GM23338 (cell line): ENCODE data around the gene ZNF775. TPM values are rescaled to one million over a fixed set of nuclear protein-coding genes. Genes with fewer than 3 reads are reported as not detected.

Experiments
- ATAC-seq: fragments of 200-7000 bp; cut with Tn5 transposase; 3 replicates; pipeline ENCODE4 v1.9.1; 2020
- DNase-seq: peaks from one replicate; pipeline ENCODE4 v3.0.0-alpha.2; 2015; ENCODE audit warnings: low spot score
- H2AFZ ChIP-seq: fragments of 200-600 bp; sonication (generic); 2 replicates; pipeline ENCODE4 v1.8.0; 2016; ENCODE audit warnings: antibody characterized with exemption, mild to moderate bottlenecking, moderate library complexity
- H3F3A ChIP-seq: fragments of 200-600 bp; sonication (generic); replicated peaks from 2 replicates; pipeline ENCODE4 v1.8.0; 2017; ENCODE audit warnings: antibody characterized with exemption, mixed run types, low read depth
- H3K27ac ChIP-seq: fragments of 200-600 bp; sonication (generic); 2 replicates; pipeline ENCODE4 v1.6.1; 2016; ENCODE audit warnings: low read depth
- H3K27me3 ChIP-seq: fragments of 200-600 bp; sonication (generic); 2 replicates; pipeline ENCODE4 v1.8.0; 2016; ENCODE audit warnings: mild to moderate bottlenecking, mixed run types, moderate library complexity; ENCODE audit not compliant: insufficient read depth
- H3K36me3 ChIP-seq: fragments of 200-600 bp; sonication (generic); 2 replicates; pipeline ENCODE4 v1.8.0; 2016; ENCODE audit warnings: mild to moderate bottlenecking; ENCODE audit not compliant: insufficient read depth
- H3K4me1 ChIP-seq: fragments of 200-600 bp; sonication (generic); 2 replicates; pipeline ENCODE4 v1.8.0; 2016; ENCODE audit warnings: mild to moderate bottlenecking, moderate library complexity; ENCODE audit not compliant: insufficient read depth
- H3K4me2 ChIP-seq: fragments of 200-600 bp; sonication (generic); 2 replicates; pipeline ENCODE4 v1.7.1; 2017; ENCODE audit warnings: mixed run types
- H3K4me3 ChIP-seq: fragments of 200-600 bp; sonication (generic); 2 replicates; pipeline ENCODE4 v1.6.1; 2016; ENCODE audit warnings: mixed run types
- H3K79me2 ChIP-seq: fragments of 200-600 bp; sonication (generic); replicated peaks from 2 replicates; pipeline ENCODE4 v1.8.0; 2017; ENCODE audit warnings: mild to moderate bottlenecking; ENCODE audit not compliant: insufficient read depth
- H3K9me2 ChIP-seq: fragments of 200-600 bp; sonication (generic); 2 replicates; pipeline ENCODE4 v1.8.0; 2017; ENCODE audit not compliant: insufficient read depth
- H4K20me1 ChIP-seq: fragments of 200-600 bp; sonication (generic); replicated peaks from 2 replicates; pipeline ENCODE4 v1.8.0; 2017; ENCODE audit warnings: mild to moderate bottlenecking; ENCODE audit not compliant: insufficient read depth
- H3K27ac Mint-ChIP-seq: 2 replicates; pipeline ENCODE4 v1.8.0; 2020; ENCODE audit warnings: inconsistent platforms, mild to moderate bottlenecking, moderate library complexity, mixed read lengths
- H3K27me3 Mint-ChIP-seq: 3 replicates; pipeline ENCODE4 v1.8.0; 2022; ENCODE audit warnings: low read depth, mild to moderate bottlenecking, moderate library complexity, mixed read lengths, inconsistent platforms; ENCODE audit not compliant: insufficient read depth, poor library complexity
- H3K36me3 Mint-ChIP-seq: 3 replicates; pipeline ENCODE4 v1.8.0; 2021; ENCODE audit warnings: low read depth, mild to moderate bottlenecking, inconsistent platforms, moderate library complexity, mixed read lengths
- H3K4me1 Mint-ChIP-seq: 3 replicates; pipeline ENCODE4 v1.8.0; 2020; ENCODE audit warnings: mild to moderate bottlenecking, inconsistent platforms, mixed read lengths
- H3K4me3 Mint-ChIP-seq: 3 replicates; pipeline ENCODE4 v1.8.0; 2021; ENCODE audit warnings: moderate library complexity, mild to moderate bottlenecking, inconsistent platforms, mixed read lengths
- H3K9me3 Mint-ChIP-seq: 3 replicates; pipeline ENCODE4 v1.8.0; 2020; ENCODE audit warnings: moderate library complexity, mild to moderate bottlenecking, inconsistent platforms, mixed read lengths
- EZH2phosphoT487 ChIP-seq: fragments of 200-600 bp; sonication (generic); IDR thresholded peaks from one replicate; pipeline ENCODE4 v1.8.1; 2018; ENCODE audit warnings: antibody characterized with exemption; ENCODE audit not compliant: unreplicated experiment
- JUNB ChIP-seq: IDR thresholded peaks from one replicate; pipeline ENCODE4 v1.6.1; 2016; ENCODE audit warnings: antibody characterized with exemption; ENCODE audit not compliant: unreplicated experiment
- NANOG ChIP-seq: IDR thresholded peaks from 2 replicates; pipeline ENCODE4 v1.6.1; 2016; ENCODE audit warnings: antibody characterized with exemption, borderline replicate concordance
- POLR2AphosphoS5 ChIP-seq: IDR thresholded peaks from 2 replicates; pipeline ENCODE4 v1.6.1; 2016; ENCODE audit warnings: antibody characterized with exemption, low read depth
- ZNF331 ChIP-seq: fragments of 250-450 bp; sonication (Bioruptor Pico); IDR thresholded peaks from 2 replicates; pipeline ENCODE4 v1.5.0; 2020; ENCODE audit warnings: low read depth, mild to moderate bottlenecking, moderate library complexity
- polyA plus RNA-seq: library from polyadenylated mRNA; unstranded; fragments of >200 nt; fragmentation: Nextera tagmentation; extraction: Ambion mirVana; gene quantifications from 2 replicates; pipeline ENCODE4 v1.2.1, GENCODE V29; 2016
- total RNA-seq: library from RNA; depleted of rRNA; stranded (reverse); fragments of >200 nt; shearing (Covaris generic); gene quantifications from 2 replicates; pipeline ENCODE4 v1.2.3, GENCODE V29; 2014
- TF ChIP-seq, protein P1 (sequence below): fragments of 250-450 bp; sonication (Bioruptor Pico); IDR thresholded peaks from 2 replicates; pipeline ENCODE4 v1.5.0; 2020; ENCODE audit warnings: mild to moderate bottlenecking, moderate library complexity
- TF ChIP-seq, protein P2 (sequence below): IDR thresholded peaks from 2 replicates; pipeline ENCODE4 v1.6.1; 2016; ENCODE audit warnings: antibody characterized with exemption

The ZNF775 gene
- total and polyA plus RNA-seq, 2 experiments from 2014 or later, result 4.5 to 38.2 TPM

DNA sequence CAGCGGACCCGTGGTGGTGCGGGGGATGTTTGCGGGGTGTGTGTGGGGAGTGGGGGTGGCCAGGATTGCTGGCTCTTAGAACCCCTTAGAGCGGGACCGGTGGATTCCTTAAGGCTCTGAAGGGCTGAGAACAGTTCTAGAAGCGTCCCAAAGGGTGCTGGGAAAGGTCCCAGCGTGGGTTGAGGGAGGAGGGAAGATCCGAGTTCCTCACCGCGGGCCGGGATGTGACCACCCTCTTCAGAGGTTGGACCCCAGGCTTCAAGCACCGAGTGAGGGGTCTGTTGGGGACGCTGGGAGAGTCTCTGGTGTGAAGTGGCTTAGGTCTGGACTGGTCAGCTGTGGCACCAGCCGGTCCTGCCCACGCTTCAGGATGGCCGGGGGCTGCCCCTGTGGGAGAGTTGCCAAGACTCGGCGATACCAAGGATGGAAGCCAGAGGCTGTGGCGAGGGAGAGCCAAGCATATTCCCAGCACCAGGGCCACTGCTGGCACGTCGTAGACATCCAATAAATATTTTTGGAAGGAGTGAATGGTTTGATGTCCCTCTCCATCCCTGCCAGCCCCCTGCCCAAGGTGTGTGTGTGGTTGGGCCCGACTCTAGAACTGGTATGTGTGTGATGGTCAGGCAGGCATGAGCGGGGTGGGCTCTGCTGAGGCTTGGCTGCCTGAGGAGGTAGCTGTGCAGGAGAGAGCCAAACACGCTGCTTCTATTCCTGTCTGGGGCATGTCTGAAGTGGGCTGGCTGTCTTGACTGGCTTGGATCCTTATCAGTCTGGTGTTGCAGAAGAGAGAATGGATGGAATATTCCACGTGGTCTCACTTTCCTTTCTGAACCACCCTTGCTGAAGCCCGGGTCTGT is 19.2 kb downstream of the ZNF775 start (continued):
- TF ChIP-seq, protein P1, sequence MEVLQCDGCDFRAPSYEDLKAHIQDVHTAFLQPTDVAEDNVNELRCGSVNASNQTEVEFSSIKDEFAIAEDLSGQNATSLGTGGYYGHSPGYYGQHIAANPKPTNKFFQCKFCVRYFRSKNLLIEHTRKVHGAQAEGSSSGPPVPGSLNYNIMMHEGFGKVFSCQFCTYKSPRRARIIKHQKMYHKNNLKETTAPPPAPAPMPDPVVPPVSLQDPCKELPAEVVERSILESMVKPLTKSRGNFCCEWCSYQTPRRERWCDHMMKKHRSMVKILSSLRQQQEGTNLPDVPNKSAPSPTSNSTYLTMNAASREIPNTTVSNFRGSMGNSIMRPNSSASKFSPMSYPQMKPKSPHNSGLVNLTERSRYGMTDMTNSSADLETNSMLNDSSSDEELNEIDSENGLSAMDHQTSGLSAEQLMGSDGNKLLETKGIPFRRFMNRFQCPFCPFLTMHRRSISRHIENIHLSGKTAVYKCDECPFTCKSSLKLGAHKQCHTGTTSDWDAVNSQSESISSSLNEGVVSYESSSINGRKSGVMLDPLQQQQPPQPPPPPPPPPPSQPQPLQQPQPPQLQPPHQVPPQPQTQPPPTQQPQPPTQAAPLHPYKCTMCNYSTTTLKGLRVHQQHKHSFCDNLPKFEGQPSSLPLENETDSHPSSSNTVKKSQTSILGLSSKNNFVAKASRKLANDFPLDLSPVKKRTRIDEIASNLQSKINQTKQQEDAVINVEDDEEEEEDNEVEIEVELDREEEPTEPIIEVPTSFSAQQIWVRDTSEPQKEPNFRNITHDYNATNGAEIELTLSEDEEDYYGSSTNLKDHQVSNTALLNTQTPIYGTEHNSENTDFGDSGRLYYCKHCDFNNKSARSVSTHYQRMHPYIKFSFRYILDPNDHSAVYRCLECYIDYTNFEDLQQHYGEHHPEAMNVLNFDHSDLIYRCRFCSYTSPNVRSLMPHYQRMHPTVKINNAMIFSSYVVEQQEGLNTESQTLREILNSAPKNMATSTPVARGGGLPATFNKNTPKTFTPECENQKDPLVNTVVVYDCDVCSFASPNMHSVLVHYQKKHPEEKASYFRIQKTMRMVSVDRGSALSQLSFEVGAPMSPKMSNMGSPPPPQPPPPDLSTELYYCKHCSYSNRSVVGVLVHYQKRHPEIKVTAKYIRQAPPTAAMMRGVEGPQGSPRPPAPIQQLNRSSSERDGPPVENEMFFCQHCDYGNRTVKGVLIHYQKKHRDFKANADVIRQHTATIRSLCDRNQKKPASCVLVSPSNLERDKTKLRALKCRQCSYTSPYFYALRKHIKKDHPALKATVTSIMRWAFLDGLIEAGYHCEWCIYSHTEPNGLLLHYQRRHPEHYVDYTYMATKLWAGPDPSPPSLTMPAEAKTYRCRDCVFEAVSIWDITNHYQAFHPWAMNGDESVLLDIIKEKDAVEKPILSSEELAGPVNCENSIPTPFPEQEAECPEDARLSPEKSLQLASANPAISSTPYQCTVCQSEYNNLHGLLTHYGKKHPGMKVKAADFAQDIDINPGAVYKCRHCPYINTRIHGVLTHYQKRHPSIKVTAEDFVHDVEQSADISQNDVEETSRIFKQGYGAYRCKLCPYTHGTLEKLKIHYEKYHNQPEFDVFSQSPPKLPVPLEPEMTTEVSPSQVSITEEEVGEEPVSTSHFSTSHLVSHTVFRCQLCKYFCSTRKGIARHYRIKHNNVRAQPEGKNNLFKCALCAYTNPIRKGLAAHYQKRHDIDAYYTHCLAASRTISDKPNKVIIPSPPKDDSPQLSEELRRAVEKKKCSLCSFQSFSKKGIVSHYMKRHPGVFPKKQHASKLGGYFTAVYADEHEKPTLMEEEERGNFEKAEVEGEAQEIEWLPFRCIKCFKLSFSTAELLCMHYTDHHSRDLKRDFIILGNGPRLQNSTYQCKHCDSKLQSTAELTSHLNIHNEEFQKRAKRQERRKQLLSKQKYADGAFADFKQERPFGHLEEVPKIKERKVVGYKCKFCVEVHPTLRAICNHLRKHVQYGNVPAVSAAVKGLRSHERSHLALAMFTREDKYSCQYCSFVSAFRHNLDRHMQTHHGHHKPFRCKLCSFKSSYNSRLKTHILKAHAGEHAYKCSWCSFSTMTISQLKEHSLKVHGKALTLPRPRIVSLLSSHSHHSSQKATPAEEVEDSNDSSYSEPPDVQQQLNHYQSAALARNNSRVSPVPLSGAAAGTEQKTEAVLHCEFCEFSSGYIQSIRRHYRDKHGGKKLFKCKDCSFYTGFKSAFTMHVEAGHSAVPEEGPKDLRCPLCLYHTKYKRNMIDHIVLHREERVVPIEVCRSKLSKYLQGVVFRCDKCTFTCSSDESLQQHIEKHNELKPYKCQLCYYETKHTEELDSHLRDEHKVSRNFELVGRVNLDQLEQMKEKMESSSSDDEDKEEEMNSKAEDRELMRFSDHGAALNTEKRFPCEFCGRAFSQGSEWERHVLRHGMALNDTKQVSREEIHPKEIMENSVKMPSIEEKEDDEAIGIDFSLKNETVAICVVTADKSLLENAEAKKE, result no peak
- TF ChIP-seq JUNB, result no peak
- TF ChIP-seq NANOG, result no peak

DNA sequence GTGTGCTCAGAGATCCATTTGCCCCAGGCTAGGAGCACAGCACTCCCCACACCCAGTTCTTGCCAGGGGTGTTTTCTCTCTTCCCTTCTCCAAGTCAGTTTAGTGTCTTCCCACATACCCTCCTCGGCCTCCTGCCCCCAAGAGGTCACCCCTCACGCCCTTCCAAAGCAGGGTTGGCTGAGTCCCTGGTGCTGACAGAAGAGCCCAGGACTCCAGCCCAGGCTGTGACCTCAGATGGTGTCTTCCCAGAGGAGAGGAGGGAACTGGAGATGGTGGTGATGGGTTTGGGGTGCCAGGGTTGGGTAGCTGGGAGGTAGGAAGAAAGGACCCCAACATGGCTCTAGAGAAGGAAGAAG is 19.8 kb downstream of the ZNF775 start:
- H3K4me3 Mint-ChIP-seq, result no peak overlapping the region
- peaks cover 77% of the 10 kb centered on the region for H3K4me1 Mint-ChIP-seq
- no peaks in the 10 kb centered on the region for H3K9me2 ChIP-seq
- no peak overlapping the region for H3K4me3 ChIP-seq
- H3K27me3 Mint-ChIP-seq, result peaks cover 19% of the 10 kb centered on the region
- no peak overlapping the region for H2AFZ ChIP-seq
- no peak for ATAC-seq
- H3K27ac Mint-ChIP-seq, result peak overlapping the region; percentile 99
- peaks cover 40% of the 10 kb centered on the region for H3K36me3 Mint-ChIP-seq
- H3K4me2 ChIP-seq, result 0 out of 2 replicates have a peak overlapping the region, but pooled peaks have one; percentile 33
- H4K20me1 ChIP-seq, result no peaks in the 10 kb centered on the region
- no peaks in the 10 kb centered on the region for H3K27me3 ChIP-seq
- peaks cover 65% of the 10 kb centered on the region for H3K4me1 ChIP-seq
- peaks cover 4% of the 10 kb centered on the region; the same call in 1 of the 2 replicates for H3K36me3 ChIP-seq
- peak overlapping the region; percentile 99 for H3K27ac ChIP-seq
- TF ChIP-seq POLR2AphosphoS5 (no peak), EZH2phosphoT487 (no peak), ZNF331 (CRISPR knock-in tag) (no peak), JUNB (no peak), NANOG (no peak)
- TF ChIP-seq, protein P2, sequence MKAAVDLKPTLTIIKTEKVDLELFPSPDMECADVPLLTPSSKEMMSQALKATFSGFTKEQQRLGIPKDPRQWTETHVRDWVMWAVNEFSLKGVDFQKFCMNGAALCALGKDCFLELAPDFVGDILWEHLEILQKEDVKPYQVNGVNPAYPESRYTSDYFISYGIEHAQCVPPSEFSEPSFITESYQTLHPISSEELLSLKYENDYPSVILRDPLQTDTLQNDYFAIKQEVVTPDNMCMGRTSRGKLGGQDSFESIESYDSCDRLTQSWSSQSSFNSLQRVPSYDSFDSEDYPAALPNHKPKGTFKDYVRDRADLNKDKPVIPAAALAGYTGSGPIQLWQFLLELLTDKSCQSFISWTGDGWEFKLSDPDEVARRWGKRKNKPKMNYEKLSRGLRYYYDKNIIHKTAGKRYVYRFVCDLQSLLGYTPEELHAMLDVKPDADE, result no peak
- no peaks in the 10 kb centered on the region; the same call in 2 of the 3 replicates for H3K9me3 Mint-ChIP-seq
- H3K79me2 ChIP-seq, result peaks cover 18% of the 10 kb centered on the region
- no peak for DNase-seq
- H3F3A ChIP-seq, result peaks cover 47% of the 10 kb centered on the region
